ENCODE data around the gene CDIPT. TPM values are rescaled to one million over a fixed set of nuclear protein-coding genes. Genes with fewer than 3 reads are reported as not detected.

The CDIPT gene
- total RNA-seq, 2 experiments from 2014 or later: 43.5 to 52.4 TPM

DNA sequence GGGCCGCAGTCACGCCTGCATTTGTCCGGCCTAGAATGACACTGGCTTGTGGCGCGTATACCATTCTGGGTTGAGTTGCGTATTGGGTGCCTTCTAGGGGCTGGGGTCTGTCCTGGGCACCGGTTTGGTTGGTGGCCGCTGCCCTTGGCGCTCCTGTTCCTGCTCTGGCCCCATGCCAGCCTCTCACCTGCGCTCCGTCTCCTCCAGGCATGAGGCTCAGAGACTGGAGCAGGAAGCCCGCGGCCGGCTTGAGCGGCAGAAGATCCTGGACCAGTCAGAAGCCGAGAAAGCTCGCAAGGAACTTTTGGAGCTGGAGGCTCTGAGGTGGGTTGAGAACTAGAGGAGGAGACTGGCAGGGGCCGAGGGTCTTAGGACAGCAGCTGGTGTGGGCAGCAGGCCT, 17.4 kb downstream of the CDIPT start:
- POLR2A ChIA-PET: interaction anchor here (0.6 to 0.7 kb wide), 2 partner anchors 116 to 246 kb away, joined by 7 to 8 read pairs; no protein-coding TSS in a partner anchor
- H4K20me1 ChIP-seq (ENCODE audit: insufficient read depth, low read length): no peaks in the 10 kb centered on the region

DNA sequence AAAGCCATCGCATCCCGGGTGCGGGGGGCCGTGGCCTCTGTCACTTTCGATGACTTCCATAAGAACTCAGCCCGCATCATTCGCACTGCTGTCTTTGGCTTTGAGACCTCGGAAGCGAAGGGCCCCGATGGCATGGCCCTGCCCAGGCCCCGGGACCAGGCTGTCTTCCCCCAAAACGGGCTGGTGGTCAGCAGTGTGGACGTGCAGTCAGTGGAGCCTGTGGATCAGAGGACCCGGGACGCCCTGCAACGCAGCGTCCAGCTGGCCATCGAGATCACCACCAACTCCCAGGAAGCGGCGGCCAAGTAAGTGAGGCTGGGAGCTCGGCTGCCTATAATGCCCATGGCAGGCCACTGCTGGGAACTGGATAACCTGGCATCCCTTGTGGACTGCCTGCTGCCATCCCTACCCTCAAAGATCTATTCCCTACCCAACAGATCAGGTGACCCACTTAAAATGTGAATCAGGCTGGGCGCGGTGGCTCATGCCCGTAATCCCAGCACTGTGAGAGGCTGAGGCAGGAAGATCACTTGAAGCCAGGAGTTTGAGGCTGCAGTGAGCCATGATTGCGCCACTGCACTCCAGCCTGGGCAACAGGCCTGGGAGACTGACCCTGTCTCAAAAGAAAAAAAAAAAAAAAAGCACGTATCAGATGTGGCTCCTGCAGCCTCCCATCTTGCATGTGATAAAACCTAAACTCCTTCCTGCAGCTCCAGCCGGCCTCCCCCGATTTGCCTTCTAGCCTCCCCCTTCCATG, 18.3 kb downstream of the CDIPT start:
- H4K20me1 ChIP-seq (ENCODE audit: insufficient read depth, low read length): no peaks in the 10 kb centered on the region
- CTCF ChIA-PET (ENCODE audit: unreplicated experiment): no interaction called here
- no peak overlapping the region for H3K4me2 ChIP-seq (ENCODE audit: low read length)
- H3K79me2 ChIP-seq (ENCODE audit: insufficient read depth, low read depth, low read length): no peaks in the 10 kb centered on the region
- H2AFZ ChIP-seq (ENCODE audit: low read length): no peak overlapping the region
- no peak overlapping the region for H3K27ac ChIP-seq (ENCODE audit: low read depth, low read length, poor library complexity, severe bottlenecking)
- BruUV-seq (replicated peaks): no TSS peak
- TF ChIP-seq, protein P1, sequence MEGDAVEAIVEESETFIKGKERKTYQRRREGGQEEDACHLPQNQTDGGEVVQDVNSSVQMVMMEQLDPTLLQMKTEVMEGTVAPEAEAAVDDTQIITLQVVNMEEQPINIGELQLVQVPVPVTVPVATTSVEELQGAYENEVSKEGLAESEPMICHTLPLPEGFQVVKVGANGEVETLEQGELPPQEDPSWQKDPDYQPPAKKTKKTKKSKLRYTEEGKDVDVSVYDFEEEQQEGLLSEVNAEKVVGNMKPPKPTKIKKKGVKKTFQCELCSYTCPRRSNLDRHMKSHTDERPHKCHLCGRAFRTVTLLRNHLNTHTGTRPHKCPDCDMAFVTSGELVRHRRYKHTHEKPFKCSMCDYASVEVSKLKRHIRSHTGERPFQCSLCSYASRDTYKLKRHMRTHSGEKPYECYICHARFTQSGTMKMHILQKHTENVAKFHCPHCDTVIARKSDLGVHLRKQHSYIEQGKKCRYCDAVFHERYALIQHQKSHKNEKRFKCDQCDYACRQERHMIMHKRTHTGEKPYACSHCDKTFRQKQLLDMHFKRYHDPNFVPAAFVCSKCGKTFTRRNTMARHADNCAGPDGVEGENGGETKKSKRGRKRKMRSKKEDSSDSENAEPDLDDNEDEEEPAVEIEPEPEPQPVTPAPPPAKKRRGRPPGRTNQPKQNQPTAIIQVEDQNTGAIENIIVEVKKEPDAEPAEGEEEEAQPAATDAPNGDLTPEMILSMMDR (conservative IDR thresholded peaks at IDR 0.05; ENCODE audit: low read length): no peak
- no peak for TF ChIP-seq EZH2phosphoT487 (IDR thresholded peaks at IDR 0.05; ENCODE audit: borderline replicate concordance, low read depth, low read length)
- H3K9me2 ChIP-seq (ENCODE audit: insufficient read depth, low read length): no peaks in the 10 kb centered on the region
- H3K4me3 ChIP-seq (ENCODE audit: low read depth, low read length, poor library complexity, severe bottlenecking): no peak overlapping the region
- no peaks in the 10 kb centered on the region for H3K36me3 ChIP-seq (ENCODE audit: insufficient read depth, low read length)
- DNase-seq (ENCODE audit: low spot score): no peak
- no peaks in the 10 kb centered on the region for H3K9me3 ChIP-seq (ENCODE audit: low read length)
- no peaks in the 10 kb centered on the region for H3K4me1 ChIP-seq (ENCODE audit: insufficient read depth, low read length, poor library complexity, severe bottlenecking)
- POLR2A ChIA-PET: interaction anchor here (0.6 to 0.7 kb wide), 2 partner anchors 117 to 982 kb away, joined by 3 to 8 read pairs; no protein-coding TSS in a partner anchor
- intact Hi-C loops (cut with micrococcal nuclease; ENCODE audit: unreplicated experiment): no loop called here

More for the DNA sequence above, 17.4 kb downstream of the CDIPT start:
- H3K4me3 ChIP-seq (ENCODE audit: low read depth, low read length, poor library complexity, severe bottlenecking): no peak overlapping the region
- intact Hi-C loops (cut with micrococcal nuclease; ENCODE audit: unreplicated experiment): no loop called here
- H3K36me3 ChIP-seq (ENCODE audit: insufficient read depth, low read length): no peaks in the 10 kb centered on the region
- H3K9me3 ChIP-seq (ENCODE audit: low read length): no peaks in the 10 kb centered on the region
- no peak overlapping the region for H3K4me2 ChIP-seq (ENCODE audit: low read length)
- TF ChIP-seq, protein P1 (conservative IDR thresholded peaks at IDR 0.05; ENCODE audit: low read length): no peak
- no peak for TF ChIP-seq EZH2phosphoT487 (IDR thresholded peaks at IDR 0.05; ENCODE audit: borderline replicate concordance, low read depth, low read length)
- H3K27ac ChIP-seq (ENCODE audit: low read depth, low read length, poor library complexity, severe bottlenecking): no peak overlapping the region
- no peaks in the 10 kb centered on the region for H3K79me2 ChIP-seq (ENCODE audit: insufficient read depth, low read depth, low read length)
- H2AFZ ChIP-seq (ENCODE audit: low read length): no peak overlapping the region
- H3K4me1 ChIP-seq (ENCODE audit: insufficient read depth, low read length, poor library complexity, severe bottlenecking): no peaks in the 10 kb centered on the region
- H3K9me2 ChIP-seq (ENCODE audit: insufficient read depth, low read length): no peaks in the 10 kb centered on the region
- no TSS peak for BruUV-seq (replicated peaks)
- CTCF ChIA-PET (ENCODE audit: unreplicated experiment): no interaction called here
- no peak for DNase-seq (ENCODE audit: low spot score)

DNA sequence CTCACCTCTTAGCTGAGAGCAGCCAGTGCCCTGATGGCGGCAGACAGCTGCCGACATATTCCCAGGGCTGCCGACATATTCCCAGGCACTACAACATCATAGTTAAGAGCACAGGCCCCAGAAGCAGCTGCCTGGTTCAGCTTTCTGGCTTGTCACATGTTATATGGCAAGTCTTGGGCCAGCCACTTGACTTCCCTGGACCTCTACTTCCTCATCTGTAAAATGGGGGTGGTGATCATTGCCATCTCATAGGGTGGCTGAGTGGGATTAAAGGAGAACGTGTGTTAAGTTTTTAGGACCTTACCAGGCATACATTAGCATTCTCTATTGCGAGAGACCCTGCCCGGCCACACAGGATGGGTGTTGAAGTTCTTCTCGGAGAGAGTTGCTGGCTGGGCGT, 19.1 kb downstream of the CDIPT start:
- POLR2A ChIA-PET: no interaction called here

More for the DNA sequence above, 19.1 kb downstream of the CDIPT start:
- Histone ChIP-seq H3K4me3 (ENCODE audit: low read depth, low read length, poor library complexity, severe bottlenecking) (no peak overlapping the region), H3K9me2 (ENCODE audit: insufficient read depth, low read length) (no peaks in the 10 kb centered on the region), H3K79me2 (ENCODE audit: insufficient read depth, low read depth, low read length) (no peaks in the 10 kb centered on the region), H3K4me1 (ENCODE audit: insufficient read depth, low read length, poor library complexity, severe bottlenecking) (no peaks in the 10 kb centered on the region), H3K4me2 (ENCODE audit: low read length) (no peak overlapping the region), H4K20me1 (ENCODE audit: insufficient read depth, low read length) (no peaks in the 10 kb centered on the region), H3K27ac (ENCODE audit: low read depth, low read length, poor library complexity, severe bottlenecking) (no peak overlapping the region), H2AFZ (ENCODE audit: low read length) (no peak overlapping the region), H3K36me3 (ENCODE audit: insufficient read depth, low read length) (no peaks in the 10 kb centered on the region), H3K9me3 (ENCODE audit: low read length) (no peaks in the 10 kb centered on the region)
- BruUV-seq (replicated peaks): no TSS peak
- TF ChIP-seq, protein P1 (conservative IDR thresholded peaks at IDR 0.05; ENCODE audit: low read length): no peak
- no peak for TF ChIP-seq EZH2phosphoT487 (IDR thresholded peaks at IDR 0.05; ENCODE audit: borderline replicate concordance, low read depth, low read length)
- DNase-seq (ENCODE audit: low spot score): no peak
- CTCF ChIA-PET (ENCODE audit: unreplicated experiment): no interaction called here
- intact Hi-C loops (cut with micrococcal nuclease; ENCODE audit: unreplicated experiment): no loop called here
